GM23338 (cell line): Measurements from ENCODE around the gene SIX5. TPM values are rescaled to one million over a fixed set of nuclear protein-coding genes. Genes with fewer than 3 reads are reported as not detected.

ENCODE experiments used
- ATAC-seq: fragments of 200-7000 bp; cut with Tn5 transposase; 3 replicates; pipeline ENCODE4 v1.9.1; 2020
- DNase-seq: peaks from one replicate; pipeline ENCODE4 v3.0.0-alpha.2; 2015; ENCODE audit warnings: low spot score
- H2AFZ ChIP-seq: fragments of 200-600 bp; sonication (generic); 2 replicates; pipeline ENCODE4 v1.8.0; 2016; ENCODE audit warnings: antibody characterized with exemption, mild to moderate bottlenecking, moderate library complexity
- H3F3A ChIP-seq: fragments of 200-600 bp; sonication (generic); replicated peaks from 2 replicates; pipeline ENCODE4 v1.8.0; 2017; ENCODE audit warnings: antibody characterized with exemption, mixed run types, low read depth
- H3K27ac ChIP-seq: fragments of 200-600 bp; sonication (generic); 2 replicates; pipeline ENCODE4 v1.6.1; 2016; ENCODE audit warnings: low read depth
- H3K27me3 ChIP-seq: fragments of 200-600 bp; sonication (generic); 2 replicates; pipeline ENCODE4 v1.8.0; 2016; ENCODE audit warnings: mild to moderate bottlenecking, mixed run types, moderate library complexity; ENCODE audit not compliant: insufficient read depth
- H3K36me3 ChIP-seq: fragments of 200-600 bp; sonication (generic); 2 replicates; pipeline ENCODE4 v1.8.0; 2016; ENCODE audit warnings: mild to moderate bottlenecking; ENCODE audit not compliant: insufficient read depth
- H3K4me1 ChIP-seq: fragments of 200-600 bp; sonication (generic); 2 replicates; pipeline ENCODE4 v1.8.0; 2016; ENCODE audit warnings: mild to moderate bottlenecking, moderate library complexity; ENCODE audit not compliant: insufficient read depth
- H3K4me2 ChIP-seq: fragments of 200-600 bp; sonication (generic); 2 replicates; pipeline ENCODE4 v1.7.1; 2017; ENCODE audit warnings: mixed run types
- H3K4me3 ChIP-seq: fragments of 200-600 bp; sonication (generic); 2 replicates; pipeline ENCODE4 v1.6.1; 2016; ENCODE audit warnings: mixed run types
- H3K79me2 ChIP-seq: fragments of 200-600 bp; sonication (generic); replicated peaks from 2 replicates; pipeline ENCODE4 v1.8.0; 2017; ENCODE audit warnings: mild to moderate bottlenecking; ENCODE audit not compliant: insufficient read depth
- H3K9me2 ChIP-seq: fragments of 200-600 bp; sonication (generic); 2 replicates; pipeline ENCODE4 v1.8.0; 2017; ENCODE audit not compliant: insufficient read depth
- H4K20me1 ChIP-seq: fragments of 200-600 bp; sonication (generic); replicated peaks from 2 replicates; pipeline ENCODE4 v1.8.0; 2017; ENCODE audit warnings: mild to moderate bottlenecking; ENCODE audit not compliant: insufficient read depth
- H3K27ac Mint-ChIP-seq: 2 replicates; pipeline ENCODE4 v1.8.0; 2020; ENCODE audit warnings: inconsistent platforms, mild to moderate bottlenecking, moderate library complexity, mixed read lengths
- H3K27me3 Mint-ChIP-seq: 3 replicates; pipeline ENCODE4 v1.8.0; 2022; ENCODE audit warnings: low read depth, mild to moderate bottlenecking, moderate library complexity, mixed read lengths, inconsistent platforms; ENCODE audit not compliant: insufficient read depth, poor library complexity
- H3K36me3 Mint-ChIP-seq: 3 replicates; pipeline ENCODE4 v1.8.0; 2021; ENCODE audit warnings: low read depth, mild to moderate bottlenecking, inconsistent platforms, moderate library complexity, mixed read lengths
- H3K4me1 Mint-ChIP-seq: 3 replicates; pipeline ENCODE4 v1.8.0; 2020; ENCODE audit warnings: mild to moderate bottlenecking, inconsistent platforms, mixed read lengths
- H3K4me3 Mint-ChIP-seq: 3 replicates; pipeline ENCODE4 v1.8.0; 2021; ENCODE audit warnings: moderate library complexity, mild to moderate bottlenecking, inconsistent platforms, mixed read lengths
- H3K9me3 Mint-ChIP-seq: 3 replicates; pipeline ENCODE4 v1.8.0; 2020; ENCODE audit warnings: moderate library complexity, mild to moderate bottlenecking, inconsistent platforms, mixed read lengths
- CTCF ChIP-seq, 2 experiments: fragments of 200-600 bp in 1 of 2; sonication (generic) in 1 of 2; conservative IDR thresholded peaks; 2 replicates each; pipeline versions ENCODE4 v1.5.1 to v1.6.1; 2016 to 2017; ENCODE audit warnings: antibody characterized with exemption in 2 of 2, low read depth in 2 of 2, mild to moderate bottlenecking in 2 of 2, moderate library complexity in 1 of 2
- ETS1 ChIP-seq: IDR thresholded peaks from 2 replicates; pipeline ENCODE4 v1.6.1; 2016; ENCODE audit warnings: antibody characterized with exemption
- EZH2 ChIP-seq: fragments of 200-600 bp; sonication (generic); IDR thresholded peaks from one replicate; pipeline ENCODE4 v1.8.0; 2017; ENCODE audit warnings: antibody characterized with exemption, mild to moderate bottlenecking, low read depth; ENCODE audit not compliant: unreplicated experiment
- JUNB ChIP-seq: IDR thresholded peaks from one replicate; pipeline ENCODE4 v1.6.1; 2016; ENCODE audit warnings: antibody characterized with exemption; ENCODE audit not compliant: unreplicated experiment
- POLR2AphosphoS5 ChIP-seq: IDR thresholded peaks from 2 replicates; pipeline ENCODE4 v1.6.1; 2016; ENCODE audit warnings: antibody characterized with exemption, low read depth
- REST ChIP-seq: IDR thresholded peaks from one replicate; pipeline ENCODE4 v1.6.1; 2018; ENCODE audit warnings: antibody characterized with exemption; ENCODE audit not compliant: unreplicated experiment
- STAT1 ChIP-seq: IDR thresholded peaks from one replicate; pipeline ENCODE4 v1.6.1; 2016; ENCODE audit warnings: antibody characterized with exemption; ENCODE audit not compliant: unreplicated experiment
- ZNF114 ChIP-seq: fragments of 250-450 bp; sonication (Bioruptor Pico); IDR thresholded peaks from 2 replicates; pipeline ENCODE4 v1.5.0; 2020; ENCODE audit warnings: mild to moderate bottlenecking, moderate library complexity
- ZNF331 ChIP-seq: fragments of 250-450 bp; sonication (Bioruptor Pico); IDR thresholded peaks from 2 replicates; pipeline ENCODE4 v1.5.0; 2020; ENCODE audit warnings: low read depth, mild to moderate bottlenecking, moderate library complexity
- polyA plus RNA-seq: library from polyadenylated mRNA; unstranded; fragments of >200 nt; fragmentation: Nextera tagmentation; extraction: Ambion mirVana; gene quantifications from 2 replicates; pipeline ENCODE4 v1.2.1, GENCODE V29; 2016
- total RNA-seq: library from RNA; depleted of rRNA; stranded (reverse); fragments of >200 nt; shearing (Covaris generic); gene quantifications from 2 replicates; pipeline ENCODE4 v1.2.3, GENCODE V29; 2014

SIX5 gene
- total and polyA plus RNA-seq, 2 experiments from 2014 or later, result 10.1 to 22.6 TPM

GRCh38 chr19:45790942-45791341 is 21.9 kb upstream of the SIX5 start (continued):
- TF ChIP-seq REST (no peak), ZNF331 (CRISPR knock-in tag) (no peak), ZNF114 (CRISPR knock-in tag) (no peak), CTCF (conservative IDR thresholded peaks at IDR 0.05; ENCODE audit: low read depth in 2 of 2) (no peak), ETS1 (no peak)

- Mint-ChIP-seq H3K9me3 (no peaks in the 10 kb centered on the region; the same call in none of the 3 replicates), H3K4me3 (no peak overlapping the region; the same call in 2 of the 3 replicates), H3K27ac (no peak overlapping the region), H3K36me3 (peaks cover 45% of the 10 kb centered on the region), H3K27me3 (peaks cover 8% of the 10 kb centered on the region), H3K4me1 (peaks cover 20% of the 10 kb centered on the region)
- ATAC-seq, result no peak
- peaks cover 6% of the 10 kb centered on the region; the same call in 1 of the 2 replicates for H3K36me3 ChIP-seq
- no peak for DNase-seq
- no peak overlapping the region for H3K27ac ChIP-seq
- no peak overlapping the region for H2AFZ ChIP-seq
- no peaks in the 10 kb centered on the region for H3K27me3 ChIP-seq
- H3K79me2 ChIP-seq, result peaks cover 17% of the 10 kb centered on the region
- no peak overlapping the region for H3K4me3 ChIP-seq
- peaks cover 6% of the 10 kb centered on the region for H3K4me1 ChIP-seq
- no peaks in the 10 kb centered on the region for H3K9me2 ChIP-seq
- H3F3A ChIP-seq, result peaks cover 9% of the 10 kb centered on the region; the same call in 1 of the 2 replicates
- no peak overlapping the region for H3K4me2 ChIP-seq
- peaks cover 18% of the 10 kb centered on the region for H4K20me1 ChIP-seq
- TF ChIP-seq CTCF (conservative IDR thresholded peaks at IDR 0.05; ENCODE audit: low read depth in 2 of 2) (no peak), REST (no peak), ZNF114 (CRISPR knock-in tag) (no peak), ETS1 (no peak), STAT1 (no peak), ZNF331 (CRISPR knock-in tag) (no peak), EZH2 (no peak), POLR2AphosphoS5 (no peak), JUNB (no peak)
Measured at GRCh38 chr19:45789035-45789786, 20.2 kb upstream of the SIX5 start.
